Stimulated activated naive B cell treated with anti-CD40 and anti-IgM and Interleukin-4, amounts not matched to agents 10 μg/mL and 1 μg/mL and 100 μg/mL, for 72 hours (primary cell): ENCODE data around the gene SORCS2.

ENCODE experiments used
- ATAC-seq, 2 donors: fragments of 150-1000 bp; cut with Tn5 transposase; replicated peaks; 2 replicates each; pipeline ENCODE4 v1.10.0; 2021; ENCODE audit warnings: moderate library complexity in 1 of 2
- DNase-seq: peaks from one replicate; pipeline ENCODE4 v3.0.0; 2021
- H3K27ac Mint-ChIP-seq: one replicate; pipeline ENCODE4 v1.8.0; 2022; ENCODE audit warnings: mild to moderate bottlenecking, mixed read lengths
- H3K27me3 Mint-ChIP-seq, 2 donors: one replicate each; pipeline ENCODE4 v1.8.0; 2022; ENCODE audit warnings: mixed read lengths in 2 of 2
- H3K36me3 Mint-ChIP-seq, 2 donors: one replicate each; pipeline ENCODE4 v1.8.0; 2022; ENCODE audit warnings: mixed read lengths in 2 of 2, mild to moderate bottlenecking in 1 of 2
- H3K4me1 Mint-ChIP-seq, 2 donors: one replicate each; pipeline ENCODE4 v1.8.0; 2022; ENCODE audit warnings: mixed read lengths in 2 of 2, mild to moderate bottlenecking in 1 of 2
- H3K4me3 Mint-ChIP-seq, 2 donors: one replicate each; pipeline ENCODE4 v1.8.0; 2022; ENCODE audit warnings: mild to moderate bottlenecking in 2 of 2, mixed read lengths in 2 of 2, moderate library complexity in 1 of 2
- H3K9me3 Mint-ChIP-seq, 2 donors: one replicate each; pipeline ENCODE4 v1.8.0; 2022; ENCODE audit warnings: mixed read lengths in 2 of 2, mild to moderate bottlenecking in 1 of 2

SORCS2 gene

DNA sequence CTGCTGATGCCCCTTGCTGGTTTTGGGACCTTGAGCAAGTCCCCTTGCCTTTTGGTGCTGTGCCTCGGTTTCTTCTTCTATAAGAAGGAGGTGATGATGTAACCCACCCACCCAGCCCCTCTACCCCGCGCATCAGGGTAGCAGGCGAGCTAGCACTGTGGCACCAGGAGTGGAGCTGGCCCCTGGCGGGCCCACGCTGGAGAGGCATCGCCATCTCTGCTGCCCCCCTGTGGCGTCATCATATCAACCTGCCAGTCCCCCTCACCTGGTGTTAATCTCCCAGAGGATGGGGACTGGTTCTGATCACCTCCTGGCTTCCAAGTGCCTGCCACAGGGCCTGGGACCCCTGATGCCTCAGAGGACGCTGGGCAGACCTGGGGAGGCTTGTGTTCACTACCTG, 6.3 kb upstream of the SORCS2 start:
- Mint-ChIP-seq H3K9me3 (peaks cover 6 to 8% of the 10 kb centered on the region in 2 donors), H3K27me3 (peaks cover 29 to 48% of the 10 kb centered on the region in 2 donors), H3K36me3 (no peaks in the 10 kb centered on the region), H3K4me1 (no peaks in the 10 kb centered on the region), H3K27ac (no peak overlapping the region), H3K4me3 (no peak overlapping the region)
- ATAC-seq: no peak
- no peak for DNase-seq

- Mint-ChIP-seq H3K27me3 (peaks cover 29 to 45% of the 10 kb centered on the region in 2 donors), H3K4me1 (no peaks in the 10 kb centered on the region), H3K9me3 (peaks cover 4 to 8% of the 10 kb centered on the region in 2 donors), H3K36me3 (no peaks in the 10 kb centered on the region), H3K4me3 (no peak overlapping the region), H3K27ac (no peak overlapping the region)
- DNase-seq (no peak), ATAC-seq (no peak)
These were observed 5.7 kb upstream of the SORCS2 start for GRCh38 chr4:7186516-7187167.

DNA sequence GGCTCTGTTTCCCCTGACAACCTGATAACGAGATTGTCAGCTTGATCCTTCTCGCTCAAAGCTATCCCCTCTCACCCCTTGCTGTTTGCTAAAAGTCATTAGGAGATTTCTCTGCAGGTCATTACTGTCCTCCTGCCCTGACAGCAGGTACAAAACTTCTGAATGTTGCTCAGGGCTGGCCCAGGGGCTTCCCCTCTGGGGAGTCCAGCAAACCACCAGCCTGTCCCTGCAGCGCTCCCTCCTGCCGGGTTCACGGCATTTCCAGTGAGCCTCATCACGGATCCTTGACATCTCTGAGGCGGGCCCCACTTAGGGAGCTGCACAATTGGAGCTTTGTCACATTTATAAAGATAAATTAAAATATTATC, 5.2 kb upstream of the SORCS2 start:
- no peak overlapping the region for H3K4me3 Mint-ChIP-seq
- no peak overlapping the region for H3K27ac Mint-ChIP-seq
- peaks cover 33 to 47% of the 10 kb centered on the region in 2 donors for H3K27me3 Mint-ChIP-seq

GRCh38 chr4:7187691-7188090, 4.6 kb upstream of the SORCS2 start:
- H3K27me3 Mint-ChIP-seq: peaks cover 34 to 49% of the 10 kb centered on the region in 2 donors
- H3K4me3 Mint-ChIP-seq: no peak overlapping the region
- H3K36me3 Mint-ChIP-seq: no peaks in the 10 kb centered on the region
- DNase-seq (no peak), ATAC-seq (no peak)
- H3K27ac Mint-ChIP-seq: no peak overlapping the region
- peaks cover 1 to 3% of the 10 kb centered on the region in 2 donors for H3K9me3 Mint-ChIP-seq
- no peaks in the 10 kb centered on the region for H3K4me1 Mint-ChIP-seq

More for the DNA sequence above, 5.2 kb upstream of the SORCS2 start:
- Mint-ChIP-seq H3K36me3 (no peaks in the 10 kb centered on the region), H3K9me3 (peaks cover 1 to 4% of the 10 kb centered on the region in 2 donors), H3K4me1 (no peaks in the 10 kb centered on the region)
- no peak for DNase-seq
- ATAC-seq: no peak

GRCh38 chr4:7189066-7189465, 3.3 kb upstream of the SORCS2 start:
- no peak for ATAC-seq
- DNase-seq: no peak
- Mint-ChIP-seq H3K9me3 (no peaks in the 10 kb centered on the region), H3K27ac (no peak overlapping the region), H3K36me3 (no peaks in the 10 kb centered on the region), H3K4me3 (no peak overlapping the region), H3K4me1 (no peaks in the 10 kb centered on the region), H3K27me3 (peaks cover 39 to 59% of the 10 kb centered on the region in 2 donors)

- H3K27me3 Mint-ChIP-seq: peaks cover 45 to 65% of the 10 kb centered on the region in 2 donors
- no peaks in the 10 kb centered on the region for H3K9me3 Mint-ChIP-seq
These were observed 2.7 kb upstream of the SORCS2 start for GRCh38 chr4:7189475-7190277.

DNA sequence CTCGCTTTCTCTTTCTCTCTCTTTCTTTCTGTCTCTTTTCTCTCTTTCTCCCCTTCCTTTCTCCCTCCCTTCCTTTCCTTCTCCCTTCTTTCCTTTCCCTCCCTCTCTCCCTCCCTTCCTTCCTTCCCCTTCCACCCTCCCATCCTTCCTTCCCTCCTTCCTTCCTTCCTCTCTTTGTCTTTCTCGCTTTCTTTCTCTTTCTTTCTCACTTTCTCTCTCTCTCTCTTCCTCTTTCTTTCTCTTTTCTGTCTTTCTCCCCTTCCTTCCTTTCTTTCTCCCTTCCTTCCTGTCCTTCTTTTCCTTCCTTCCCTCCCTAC, 2.1 kb upstream of the SORCS2 start:
- peaks cover 50 to 70% of the 10 kb centered on the region in 2 donors for H3K27me3 Mint-ChIP-seq

More at GRCh38 chr4:7189475-7190277, 2.7 kb upstream of the SORCS2 start:
- no peak for DNase-seq
- no peak for ATAC-seq
- no peaks in the 10 kb centered on the region for H3K4me1 Mint-ChIP-seq
- H3K27ac Mint-ChIP-seq: no peak overlapping the region
- no peaks in the 10 kb centered on the region for H3K36me3 Mint-ChIP-seq
- H3K4me3 Mint-ChIP-seq: no peak overlapping the region

DNA sequence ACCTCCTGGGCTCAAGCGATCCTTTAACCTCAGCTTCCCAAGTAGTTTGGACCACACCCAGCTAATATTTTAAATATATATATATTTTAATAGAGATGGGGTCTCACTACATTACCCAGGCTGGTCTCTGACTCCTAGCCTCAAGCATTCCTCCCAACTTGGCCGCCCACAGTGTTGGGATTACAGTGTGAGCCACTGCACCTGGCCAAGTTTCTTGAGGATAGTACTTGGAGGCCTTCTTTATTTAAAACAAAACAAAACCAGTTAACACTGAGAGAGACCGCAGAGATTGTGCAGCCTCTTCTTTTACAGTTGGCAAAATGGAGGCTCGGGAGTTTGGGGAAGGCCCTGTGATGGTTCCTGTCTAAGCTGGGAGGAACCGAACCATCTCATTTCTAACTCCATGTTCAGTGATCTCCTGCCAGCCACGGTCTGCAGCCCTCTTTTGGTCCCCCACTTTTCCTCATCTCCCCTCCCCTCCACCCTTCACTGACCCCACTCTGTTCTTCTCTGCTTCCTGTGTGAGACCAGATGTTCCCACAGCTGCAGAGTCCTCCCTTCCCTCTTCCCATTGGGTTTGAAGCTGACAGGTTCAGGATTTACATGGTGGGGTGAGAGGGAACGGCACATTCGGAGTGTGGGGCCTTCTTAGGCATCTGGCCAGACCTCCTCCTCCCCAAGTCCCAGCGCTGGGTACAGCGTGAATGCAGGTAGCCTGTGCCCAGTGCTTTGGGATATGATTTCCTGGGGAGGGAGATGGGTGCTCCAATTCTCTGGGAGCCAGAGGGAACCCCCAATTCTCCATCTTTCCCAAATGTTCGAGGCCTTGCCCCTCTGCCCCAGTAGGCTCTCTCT, 1.4 kb upstream of the SORCS2 start:
- H3K4me1 Mint-ChIP-seq: no peaks in the 10 kb centered on the region
- no peaks in the 10 kb centered on the region for H3K9me3 Mint-ChIP-seq
- H3K4me3 Mint-ChIP-seq: no peak overlapping the region
- peaks cover 55 to 72% of the 10 kb centered on the region in 2 donors for H3K27me3 Mint-ChIP-seq
- no peak overlapping the region for H3K27ac Mint-ChIP-seq
- ATAC-seq: no peak
- DNase-seq: no peak
- H3K36me3 Mint-ChIP-seq: no peaks in the 10 kb centered on the region

More for the DNA sequence above, 2.1 kb upstream of the SORCS2 start:
- H3K9me3 Mint-ChIP-seq: no peaks in the 10 kb centered on the region
- H3K4me3 Mint-ChIP-seq: no peak overlapping the region
- H3K27ac Mint-ChIP-seq: no peak overlapping the region
- H3K4me1 Mint-ChIP-seq: no peaks in the 10 kb centered on the region
- H3K36me3 Mint-ChIP-seq: no peaks in the 10 kb centered on the region
- ATAC-seq (no peak), DNase-seq (no peak)

DNA sequence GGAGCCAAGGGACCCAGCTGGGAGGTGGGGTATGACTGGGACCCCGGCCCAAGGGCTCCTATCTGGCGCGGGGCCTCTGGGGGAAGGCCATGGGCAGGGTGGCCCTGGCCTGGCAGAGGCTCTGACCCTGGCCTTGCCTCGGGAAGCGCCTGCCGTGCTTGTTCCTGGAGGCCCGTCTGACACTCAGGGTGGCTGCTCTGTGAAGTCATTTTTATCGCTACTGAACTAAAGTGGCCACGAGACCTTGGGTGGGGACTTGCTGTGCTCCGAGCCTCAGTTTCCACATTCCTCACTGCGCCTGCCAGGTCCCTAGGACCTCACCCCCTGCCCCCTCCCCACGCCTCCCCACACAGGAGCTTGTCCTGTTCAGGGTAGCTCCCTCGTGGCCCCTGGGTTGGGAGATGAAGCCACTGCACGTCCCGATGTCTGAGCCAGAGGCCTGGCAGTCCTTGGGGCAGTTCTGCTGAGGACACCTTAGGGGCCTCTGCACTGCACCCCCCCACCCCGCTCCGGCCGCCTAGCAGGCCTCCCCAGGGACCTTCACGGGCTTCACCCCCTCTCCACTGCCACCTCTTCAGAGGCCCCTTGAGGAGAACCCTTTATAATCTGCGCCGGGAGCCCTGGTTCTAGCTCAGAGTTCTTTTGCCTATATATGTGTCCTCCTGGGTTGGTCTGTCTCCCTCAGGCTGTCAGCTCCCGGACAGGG, 639 bp upstream of the SORCS2 start:
- DNase-seq (no peak), ATAC-seq (peak; percentile 6 to 10)
- no peaks in the 10 kb centered on the region for H3K36me3 Mint-ChIP-seq
- no peaks in the 10 kb centered on the region for H3K9me3 Mint-ChIP-seq
- H3K4me1 Mint-ChIP-seq: no peaks in the 10 kb centered on the region
- peak overlapping the region; percentile 23 to 52 for H3K4me3 Mint-ChIP-seq
- H3K27ac Mint-ChIP-seq: no peak overlapping the region
- H3K27me3 Mint-ChIP-seq: peaks cover 59 to 75% of the 10 kb centered on the region in 2 donors

GRCh38 chr4:7193030-7193958, 956 bp downstream of the SORCS2 start:
- ATAC-seq (no peak), DNase-seq (no peak)
- H3K4me3 Mint-ChIP-seq: peak overlapping the region; percentile 17 to 44
- peaks cover 67 to 80% of the 10 kb centered on the region in 2 donors for H3K27me3 Mint-ChIP-seq
- no peaks in the 10 kb centered on the region for H3K9me3 Mint-ChIP-seq
- no peaks in the 10 kb centered on the region for H3K4me1 Mint-ChIP-seq
- no peaks in the 10 kb centered on the region for H3K36me3 Mint-ChIP-seq
- H3K27ac Mint-ChIP-seq: no peak overlapping the region

DNA sequence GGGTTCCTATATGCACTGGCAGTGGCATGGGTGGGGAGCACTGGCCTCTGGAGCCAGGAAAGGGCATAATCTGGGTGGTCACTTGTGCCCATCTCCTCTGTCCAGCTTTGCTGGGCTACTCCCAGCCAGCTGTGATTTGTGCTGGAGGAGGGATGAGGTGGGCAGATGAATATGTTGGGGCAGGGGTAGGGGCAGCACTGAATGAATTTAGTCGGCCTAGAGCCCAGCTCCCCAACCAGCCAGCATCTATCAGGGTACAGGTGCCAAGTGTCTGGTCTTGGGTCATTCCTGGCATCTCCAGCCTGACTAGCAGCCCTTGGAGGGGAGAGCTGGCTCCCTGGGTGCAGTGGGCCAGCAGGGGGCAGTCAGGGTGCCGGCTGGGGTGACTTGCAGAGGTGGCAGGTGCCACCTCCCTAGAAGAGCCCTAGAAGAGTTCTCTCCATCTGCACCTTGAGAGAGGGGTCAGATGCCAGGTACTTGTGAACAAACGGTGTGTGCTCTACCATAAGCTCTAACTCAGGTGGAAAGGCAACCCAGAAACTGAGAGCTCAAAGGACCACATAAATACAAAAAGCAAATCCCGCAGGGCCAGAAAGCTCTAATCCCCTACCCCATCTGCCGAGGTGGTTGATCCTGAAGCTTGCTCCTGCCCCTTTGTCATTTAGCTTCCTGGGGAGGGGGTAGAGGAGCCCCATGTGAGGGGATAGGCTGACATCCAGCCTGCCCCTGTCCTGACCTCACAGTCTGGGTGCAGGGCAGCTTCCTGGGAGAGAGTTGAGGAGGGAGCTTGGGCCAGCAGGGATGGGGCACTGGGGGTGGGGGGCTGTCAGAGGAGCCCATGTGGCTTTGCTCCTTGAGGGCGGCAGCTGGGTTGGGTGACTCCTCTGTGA, 2.2 kb downstream of the SORCS2 start:
- no peak for ATAC-seq
- no peaks in the 10 kb centered on the region for H3K4me1 Mint-ChIP-seq
- H3K4me3 Mint-ChIP-seq: no peak overlapping the region
- H3K27me3 Mint-ChIP-seq: peaks cover 62 to 75% of the 10 kb centered on the region in 2 donors
- no peaks in the 10 kb centered on the region for H3K36me3 Mint-ChIP-seq
- no peaks in the 10 kb centered on the region for H3K9me3 Mint-ChIP-seq
- no peak overlapping the region for H3K27ac Mint-ChIP-seq
- DNase-seq: no peak

GRCh38 chr4:7195141-7195515, 2.8 kb downstream of the SORCS2 start:
- ATAC-seq (no peak), DNase-seq (no peak)
- Mint-ChIP-seq H3K27me3 (peaks cover 56 to 69% of the 10 kb centered on the region in 2 donors), H3K36me3 (no peaks in the 10 kb centered on the region), H3K27ac (no peak overlapping the region), H3K9me3 (no peaks in the 10 kb centered on the region), H3K4me1 (no peaks in the 10 kb centered on the region), H3K4me3 (no peak overlapping the region)
